Fibroblast of lung (primary cell): ENCODE results near the gene RAB23.

ENCODE experiments used
- EZH2 ChIP-seq: IDR thresholded peaks from 2 replicates; pipeline ENCODE4 v1.5.1; 2012; ENCODE audit warnings: low read length, control low read depth, mild to moderate bottlenecking; ENCODE audit errors: missing control alignments
- TF ChIP-seq, protein P1 (sequence below), 2 donors: IDR thresholded peaks in 1 of 2; conservative IDR thresholded peaks in 1 of 2; 1 replicate in 1 of 2; 2 replicates in 1 of 2; pipeline ENCODE4 v1.5.1; 2011 to 2012; ENCODE audit warnings: low read length in 2 of 2, control low read depth in 1 of 2, inconsistent platforms in 1 of 2, low read depth in 1 of 2, mild to moderate bottlenecking in 1 of 2

DNA sequence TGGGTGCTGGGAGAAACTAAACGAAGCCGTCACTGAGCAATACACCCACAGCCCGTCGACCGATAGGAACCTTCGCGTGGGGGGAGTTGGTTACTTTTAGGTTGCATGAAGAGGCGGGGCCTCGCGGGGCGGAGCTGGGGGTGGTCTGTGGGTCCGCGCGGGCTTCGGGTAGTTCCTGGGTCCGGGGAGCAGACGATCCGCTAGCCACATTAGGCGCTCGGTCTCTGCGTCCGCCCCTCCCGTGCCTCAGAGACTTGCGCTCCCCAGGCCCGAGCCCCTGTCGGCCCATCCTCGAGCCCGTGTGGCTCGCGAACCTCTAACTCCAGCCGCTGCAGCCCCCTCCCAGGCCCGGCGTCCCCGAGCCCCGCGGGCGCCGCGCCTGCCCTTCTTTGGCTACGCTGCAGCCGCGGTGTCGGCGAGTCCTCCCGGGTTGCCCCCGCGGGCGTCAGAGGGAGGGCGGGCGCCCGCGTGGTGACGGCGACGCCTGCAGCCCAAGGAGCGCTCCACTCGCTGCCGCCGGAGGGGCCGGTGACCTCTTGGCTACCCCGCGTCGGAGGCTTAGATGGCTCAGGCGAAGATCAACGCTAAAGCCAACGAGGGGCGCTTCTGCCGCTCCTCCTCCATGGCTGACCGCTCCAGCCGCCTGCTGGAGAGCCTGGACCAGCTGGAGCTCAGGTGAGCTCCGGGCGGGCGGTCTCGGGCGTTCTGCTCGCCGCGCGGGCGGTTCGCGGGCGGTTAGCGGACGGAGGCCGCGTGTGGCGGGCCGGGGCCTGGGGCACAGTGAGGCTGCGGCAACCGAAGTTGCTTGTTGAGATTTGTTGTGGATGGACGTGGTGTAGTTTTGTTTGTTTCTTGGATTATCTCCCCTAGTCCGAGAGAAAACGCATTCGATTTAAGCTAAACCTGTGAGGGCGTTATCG lies 49.7 kb downstream of the RAB23 start, which contains the start of gene BAG2:
- TF ChIP-seq, protein P1, sequence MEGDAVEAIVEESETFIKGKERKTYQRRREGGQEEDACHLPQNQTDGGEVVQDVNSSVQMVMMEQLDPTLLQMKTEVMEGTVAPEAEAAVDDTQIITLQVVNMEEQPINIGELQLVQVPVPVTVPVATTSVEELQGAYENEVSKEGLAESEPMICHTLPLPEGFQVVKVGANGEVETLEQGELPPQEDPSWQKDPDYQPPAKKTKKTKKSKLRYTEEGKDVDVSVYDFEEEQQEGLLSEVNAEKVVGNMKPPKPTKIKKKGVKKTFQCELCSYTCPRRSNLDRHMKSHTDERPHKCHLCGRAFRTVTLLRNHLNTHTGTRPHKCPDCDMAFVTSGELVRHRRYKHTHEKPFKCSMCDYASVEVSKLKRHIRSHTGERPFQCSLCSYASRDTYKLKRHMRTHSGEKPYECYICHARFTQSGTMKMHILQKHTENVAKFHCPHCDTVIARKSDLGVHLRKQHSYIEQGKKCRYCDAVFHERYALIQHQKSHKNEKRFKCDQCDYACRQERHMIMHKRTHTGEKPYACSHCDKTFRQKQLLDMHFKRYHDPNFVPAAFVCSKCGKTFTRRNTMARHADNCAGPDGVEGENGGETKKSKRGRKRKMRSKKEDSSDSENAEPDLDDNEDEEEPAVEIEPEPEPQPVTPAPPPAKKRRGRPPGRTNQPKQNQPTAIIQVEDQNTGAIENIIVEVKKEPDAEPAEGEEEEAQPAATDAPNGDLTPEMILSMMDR (conservative IDR thresholded peaks at IDR 0.05 in 1 of 2, IDR thresholded peaks at IDR 0.05 in 1 of 2; ENCODE audit: low read depth in 1 of 2, low read length in 2 of 2), result no peak
- no peak for TF ChIP-seq EZH2
